IMR-90 (cell line): ENCODE results near the gene KRTAP5-3.

Source experiments
- RFX5 ChIP-seq: IDR thresholded peaks from 2 replicates; pipeline ENCODE4 v1.8.0; 2012; ENCODE audit warnings: low read depth, mild to moderate bottlenecking, low read length, moderate library complexity
- TF ChIP-seq, protein P1 (sequence below): conservative IDR thresholded peaks from 2 replicates; pipeline ENCODE4 v1.5.1; 2012; ENCODE audit warnings: mild to moderate bottlenecking, low read depth, low read length, improper control_type of control experiment

DNA sequence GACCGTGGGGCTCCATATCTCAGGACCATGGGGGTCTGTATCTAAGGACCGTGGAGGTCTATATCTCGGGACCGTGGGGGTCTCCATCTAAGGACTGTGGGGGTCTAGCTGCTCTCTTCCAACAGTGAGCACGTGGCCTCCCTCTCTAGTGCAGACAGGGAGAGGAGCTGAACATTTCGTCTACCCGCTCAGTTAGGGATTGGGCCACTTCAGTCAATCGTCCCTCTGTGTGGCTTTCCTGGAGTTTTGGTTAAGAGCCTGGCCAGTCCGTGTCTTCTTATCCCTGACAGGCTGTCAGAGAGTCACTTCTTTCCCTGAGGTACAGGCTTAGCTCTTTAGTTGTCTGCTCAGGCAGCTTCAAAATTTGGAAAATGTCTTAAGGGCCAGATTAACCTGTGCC is 26.3 kb downstream of the KRTAP5-3 start:
- TF ChIP-seq, protein P1, sequence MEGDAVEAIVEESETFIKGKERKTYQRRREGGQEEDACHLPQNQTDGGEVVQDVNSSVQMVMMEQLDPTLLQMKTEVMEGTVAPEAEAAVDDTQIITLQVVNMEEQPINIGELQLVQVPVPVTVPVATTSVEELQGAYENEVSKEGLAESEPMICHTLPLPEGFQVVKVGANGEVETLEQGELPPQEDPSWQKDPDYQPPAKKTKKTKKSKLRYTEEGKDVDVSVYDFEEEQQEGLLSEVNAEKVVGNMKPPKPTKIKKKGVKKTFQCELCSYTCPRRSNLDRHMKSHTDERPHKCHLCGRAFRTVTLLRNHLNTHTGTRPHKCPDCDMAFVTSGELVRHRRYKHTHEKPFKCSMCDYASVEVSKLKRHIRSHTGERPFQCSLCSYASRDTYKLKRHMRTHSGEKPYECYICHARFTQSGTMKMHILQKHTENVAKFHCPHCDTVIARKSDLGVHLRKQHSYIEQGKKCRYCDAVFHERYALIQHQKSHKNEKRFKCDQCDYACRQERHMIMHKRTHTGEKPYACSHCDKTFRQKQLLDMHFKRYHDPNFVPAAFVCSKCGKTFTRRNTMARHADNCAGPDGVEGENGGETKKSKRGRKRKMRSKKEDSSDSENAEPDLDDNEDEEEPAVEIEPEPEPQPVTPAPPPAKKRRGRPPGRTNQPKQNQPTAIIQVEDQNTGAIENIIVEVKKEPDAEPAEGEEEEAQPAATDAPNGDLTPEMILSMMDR: no peak
- no peak for TF ChIP-seq RFX5
